ENCODE measurements around the gene NEO1. TPM values are rescaled to one million over a fixed set of nuclear protein-coding genes. Genes with fewer than 3 reads are reported as not detected.

NEO1 gene
- polyA plus RNA-seq, 2 of the 4 experiments (the other 2 are of a cell fraction), result 29.1 to 30.3 TPM

GRCh38 chr15:73325191-73325861 lies 273.1 kb downstream of the NEO1 start:
- 72% methylated on average over 26 of the region's 29 CpGs for WGBS (ENCODE audit: missing lambda C conversion rate)
- Histone ChIP-seq H3K4me1 (no peaks in the 10 kb centered on the region), H3K9me3 (no peaks in the 10 kb centered on the region), H3K4me2 (no peak overlapping the region), H3K27ac (no peak overlapping the region), H3K4me3 (no peak overlapping the region)
- POLR2A ChIA-PET, result no interaction called here
- DNase-seq (ENCODE audit: low read depth in 1 of 2, low spot score in 1 of 2), result peak in 1 of 2 experiments; percentile 25
- peak in 1 of 2 experiments; percentile 46; a peak in 3 of 6 replicates for ATAC-seq
- TF ChIP-seq RAD21 (conservative IDR thresholded peaks at IDR 0.05 in 1 of 2, IDR thresholded peaks at IDR 0.05 in 1 of 2), result peak; percentile 26 to 30; a peak in 2 of 5 replicates
- TF ChIP-seq CBX2 (IDR thresholded peaks at IDR 0.05; ENCODE audit: borderline replicate concordance, low read depth), result no peak
- TF ChIP-seq SMC3 (IDR thresholded peaks at IDR 0.05), result peak; percentile 30; the same call in 1 of the 3 replicates
- no peak for TF ChIP-seq ZC3H11A (IDR thresholded peaks at IDR 0.05)
- CTCF ChIA-PET, result interaction anchor here (0.6 to 2.6 kb wide), 7 partner anchors 7 to 310 kb away, joined by 3 to 10 read pairs (median 3); no protein-coding TSS in a partner anchor
- no peak for FAIRE-seq

GRCh38 chr15:73326157-73326556 lies 273.9 kb downstream of the NEO1 start:
- DNase-seq (ENCODE audit: low read depth in 1 of 2, low spot score in 1 of 2), result no peak
- no peak for FAIRE-seq
- POLR2A ChIA-PET, result no interaction called here
- no peak overlapping the region for H3K27ac ChIP-seq
- H3K4me2 ChIP-seq, result no peak overlapping the region
- 47% methylated on average over 4 of the region's 4 CpGs for WGBS (ENCODE audit: missing lambda C conversion rate)
- no peak for ATAC-seq
- H3K9me3 ChIP-seq, result no peaks in the 10 kb centered on the region
- H3K4me1 ChIP-seq, result no peaks in the 10 kb centered on the region
- CTCF ChIA-PET, result interaction anchor here (0.6 to 2.6 kb wide), 4 partner anchors 21 to 153 kb away, joined by 3 to 10 read pairs (median 4); no protein-coding TSS in a partner anchor
- TF ChIP-seq MAFK (IDR thresholded peaks at IDR 0.05; ENCODE audit: partially characterized antibody), result no peak
- TF ChIP-seq FOXS1 (CRISPR knock-in tag; IDR thresholded peaks at IDR 0.05), result no peak
- no peak for TF ChIP-seq CHD4 (IDR thresholded peaks at IDR 0.05; ENCODE audit: borderline replicate concordance)
- no peak for TF ChIP-seq RFX5 (IDR thresholded peaks at IDR 0.05)
- no peak for TF ChIP-seq EHMT2 (IDR thresholded peaks at IDR 0.05; ENCODE audit: low read depth)
- TF ChIP-seq ZNF302 (CRISPR knock-in tag; IDR thresholded peaks at IDR 0.05), result no peak
- H3K4me3 ChIP-seq, result no peak overlapping the region

- no peaks in the 10 kb centered on the region for H3K9me3 ChIP-seq
- ATAC-seq (no peak), FAIRE-seq (no peak), DNase-seq (ENCODE audit: low read depth in 1 of 2, low spot score in 1 of 2) (no peak)
- H3K4me1 ChIP-seq, result no peaks in the 10 kb centered on the region
- CTCF ChIA-PET, result interaction anchor here (0.6 to 1.4 kb wide), 4 partner anchors 20 to 309 kb away, joined by 3 to 4 read pairs (median 3); no protein-coding TSS in a partner anchor
- POLR2A ChIA-PET, result no interaction called here
- H3K27ac ChIP-seq, result no peak overlapping the region
- H3K4me2 ChIP-seq, result no peak overlapping the region
- WGBS (ENCODE audit: missing lambda C conversion rate), result 77% methylated on average over 12 of the region's 12 CpGs
- TF ChIP-seq RFX5 (IDR thresholded peaks at IDR 0.05), result no peak
- no peak for TF ChIP-seq EHMT2 (IDR thresholded peaks at IDR 0.05; ENCODE audit: low read depth)
- no peak for TF ChIP-seq ZFP36 (IDR thresholded peaks at IDR 0.05; ENCODE audit: borderline replicate concordance, partially characterized antibody)
- no peak for TF ChIP-seq EHF (CRISPR knock-in tag; IDR thresholded peaks at IDR 0.05)
- no peak for TF ChIP-seq ZC3H11A (IDR thresholded peaks at IDR 0.05)
- TF ChIP-seq POLR2A (IDR thresholded peaks at IDR 0.05; ENCODE audit: low read length), result no peak
- TF ChIP-seq MAZ (IDR thresholded peaks at IDR 0.05; ENCODE audit: borderline replicate concordance, low read depth, low read length), result no peak
- no peak for TF ChIP-seq PHF8 (IDR thresholded peaks at IDR 0.05; ENCODE audit: borderline replicate concordance, low read depth)
- TF ChIP-seq CHD2 (IDR thresholded peaks at IDR 0.05; ENCODE audit: low read length, partially characterized antibody), result no peak
- TF ChIP-seq HOXB5 (CRISPR knock-in tag; IDR thresholded peaks at IDR 0.05), result no peak
- TF ChIP-seq HOXB13 (CRISPR knock-in tag; IDR thresholded peaks at IDR 0.05; ENCODE audit: low read depth), result no peak
- TF ChIP-seq EP300 (IDR thresholded peaks at IDR 0.05), result no peak
- TF ChIP-seq CBX8 (IDR thresholded peaks at IDR 0.05), result no peak
- TF ChIP-seq SREBF2 (IDR thresholded peaks at IDR 0.05), result no peak
- H3K4me3 ChIP-seq, result no peak overlapping the region
Measured at GRCh38 chr15:73328149-73328820, 276.0 kb downstream of the NEO1 start.
